DOHH2 (cell line): ENCODE data around the gene DIDO1.

Experiments
- EZH2phosphoT487 ChIP-seq: fragments of 200-600 bp; sonication (generic); IDR thresholded peaks from 2 replicates; pipeline ENCODE4 v1.6.1; 2017; ENCODE audit warnings: borderline replicate concordance, mild to moderate bottlenecking, antibody characterized with exemption, low read length, moderate library complexity, mixed read lengths
- TF ChIP-seq, protein P1 (sequence below): fragments of 200-600 bp; sonication (generic); IDR thresholded peaks from one replicate; pipeline ENCODE4 v1.5.1; 2014; ENCODE audit warnings: antibody characterized with exemption, mild to moderate bottlenecking, low read depth, low read length; ENCODE audit not compliant: poor library complexity, severe bottlenecking

DNA sequence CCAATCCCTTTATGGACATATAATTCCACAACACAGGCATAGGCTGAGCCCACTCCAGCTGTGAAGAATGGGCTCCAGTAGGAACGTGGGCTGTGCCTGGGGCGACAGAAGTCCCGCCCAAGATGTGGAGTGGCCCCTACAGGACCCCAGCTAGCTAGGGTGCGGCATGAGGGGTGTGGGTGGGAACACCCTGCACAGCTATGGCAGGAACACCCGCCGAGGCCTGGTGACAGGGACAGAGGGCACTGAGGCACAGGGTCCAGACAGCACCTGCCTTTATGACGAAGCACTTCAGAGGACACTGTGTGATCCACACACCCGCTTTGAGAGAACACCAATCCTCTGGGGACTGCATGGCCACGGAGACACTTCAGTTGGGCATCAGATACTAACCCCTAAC is 36.4 kb downstream of the DIDO1 start:
- TF ChIP-seq, protein P1, sequence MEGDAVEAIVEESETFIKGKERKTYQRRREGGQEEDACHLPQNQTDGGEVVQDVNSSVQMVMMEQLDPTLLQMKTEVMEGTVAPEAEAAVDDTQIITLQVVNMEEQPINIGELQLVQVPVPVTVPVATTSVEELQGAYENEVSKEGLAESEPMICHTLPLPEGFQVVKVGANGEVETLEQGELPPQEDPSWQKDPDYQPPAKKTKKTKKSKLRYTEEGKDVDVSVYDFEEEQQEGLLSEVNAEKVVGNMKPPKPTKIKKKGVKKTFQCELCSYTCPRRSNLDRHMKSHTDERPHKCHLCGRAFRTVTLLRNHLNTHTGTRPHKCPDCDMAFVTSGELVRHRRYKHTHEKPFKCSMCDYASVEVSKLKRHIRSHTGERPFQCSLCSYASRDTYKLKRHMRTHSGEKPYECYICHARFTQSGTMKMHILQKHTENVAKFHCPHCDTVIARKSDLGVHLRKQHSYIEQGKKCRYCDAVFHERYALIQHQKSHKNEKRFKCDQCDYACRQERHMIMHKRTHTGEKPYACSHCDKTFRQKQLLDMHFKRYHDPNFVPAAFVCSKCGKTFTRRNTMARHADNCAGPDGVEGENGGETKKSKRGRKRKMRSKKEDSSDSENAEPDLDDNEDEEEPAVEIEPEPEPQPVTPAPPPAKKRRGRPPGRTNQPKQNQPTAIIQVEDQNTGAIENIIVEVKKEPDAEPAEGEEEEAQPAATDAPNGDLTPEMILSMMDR, result no peak
- no peak for TF ChIP-seq EZH2phosphoT487
